Ectodermal cell (in vitro differentiated cells): ENCODE results near the gene NUDCD3.

Experiments
- H3K27ac ChIP-seq: 2 replicates; pipeline ENCODE4 v1.7.0; 2013; ENCODE audit warnings: mild to moderate bottlenecking, low read depth, low read length; ENCODE audit not compliant: insufficient read depth, poor library complexity, severe bottlenecking
- H3K27me3 ChIP-seq: 2 replicates; pipeline ENCODE4 v1.7.0; 2013; ENCODE audit warnings: mild to moderate bottlenecking, low read length; ENCODE audit not compliant: insufficient read depth, control insufficient read depth, poor library complexity, severe bottlenecking
- H3K36me3 ChIP-seq: one replicate; pipeline ENCODE4 v1.7.0; 2013; ENCODE audit warnings: low read length; ENCODE audit not compliant: control insufficient read depth, insufficient read depth
- H3K4me1 ChIP-seq: one replicate; pipeline ENCODE4 v1.7.0; 2013; ENCODE audit warnings: low read length; ENCODE audit not compliant: control insufficient read depth, insufficient read depth
- H3K4me3 ChIP-seq: 2 replicates; pipeline ENCODE4 v1.7.0; 2013; ENCODE audit warnings: low read depth, low read length, control low read depth; ENCODE audit not compliant: insufficient read depth
- H3K9me3 ChIP-seq: 2 replicates; pipeline ENCODE4 v1.7.0; 2013; ENCODE audit warnings: mild to moderate bottlenecking, low read length, moderate library complexity; ENCODE audit not compliant: control insufficient read depth
- WGBS, 2 experiments: methylation state at CpG; one replicate each; pipeline ENCODE4 v1.1.7; 2013; ENCODE audit warnings: missing lambda C conversion rate in 2 of 2; 5-methylcytosine and 5-hydroxymethylcytosine counted together

Gene NUDCD3

GRCh38 chr7:44338600-44338999, 151.9 kb downstream of the NUDCD3 start:
- WGBS, 2 experiments: 94 to 97% methylated on average over 2 of the region's 3 CpGs
- no peaks in the 10 kb centered on the region for H3K4me1 ChIP-seq
- H3K27ac ChIP-seq: no peak overlapping the region

GRCh38 chr7:44336491-44336890, 154.0 kb downstream of the NUDCD3 start:
- Histone ChIP-seq H3K27ac (no peak overlapping the region), H3K4me1 (no peaks in the 10 kb centered on the region), H3K9me3 (no peaks in the 10 kb centered on the region), H3K36me3 (no peaks in the 10 kb centered on the region), H3K27me3 (no peaks in the 10 kb centered on the region), H3K4me3 (no peak overlapping the region)
- WGBS, 2 experiments: 91 to 93% methylated on average over 11 of the region's 11 CpGs

More at GRCh38 chr7:44338600-44338999, 151.9 kb downstream of the NUDCD3 start:
- H3K4me3 ChIP-seq: no peak overlapping the region
- H3K9me3 ChIP-seq: no peaks in the 10 kb centered on the region
- H3K27me3 ChIP-seq: no peaks in the 10 kb centered on the region
- H3K36me3 ChIP-seq: no peaks in the 10 kb centered on the region

GRCh38 chr7:44335184-44335583, 155.3 kb downstream of the NUDCD3 start:
- Histone ChIP-seq H3K9me3 (no peaks in the 10 kb centered on the region), H3K4me3 (no peak overlapping the region), H3K27me3 (no peaks in the 10 kb centered on the region), H3K27ac (no peak overlapping the region), H3K36me3 (no peaks in the 10 kb centered on the region), H3K4me1 (no peaks in the 10 kb centered on the region)
- whole genome bisulfite sequencing, 2 experiments: 90 to 94% methylated on average over 4 of the region's 4 CpGs

DNA sequence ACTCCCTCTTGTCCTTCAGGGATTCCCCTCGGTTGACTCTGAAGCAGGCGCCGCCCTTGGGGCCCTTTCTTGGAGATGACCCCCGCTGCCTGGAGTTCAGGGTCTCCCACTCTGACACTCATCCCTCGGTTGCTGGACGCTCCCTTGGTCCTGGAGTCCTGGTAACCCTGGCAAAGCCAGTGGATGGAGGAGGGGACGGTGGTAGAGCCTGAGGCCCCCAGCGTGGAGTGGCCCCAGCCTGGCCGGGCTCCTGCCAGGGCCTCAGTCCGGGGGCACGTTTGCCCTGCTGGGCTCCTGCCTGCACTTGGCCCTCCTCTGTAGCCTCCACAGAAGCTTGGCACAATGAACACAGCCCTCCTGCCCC, 155.7 kb downstream of the NUDCD3 start:
- H3K27me3 ChIP-seq: no peaks in the 10 kb centered on the region
- no peaks in the 10 kb centered on the region for H3K9me3 ChIP-seq
- H3K4me3 ChIP-seq: no peak overlapping the region
- H3K4me1 ChIP-seq: no peaks in the 10 kb centered on the region
- no peak overlapping the region for H3K27ac ChIP-seq
- no peaks in the 10 kb centered on the region for H3K36me3 ChIP-seq
- 92 to 94% methylated on average over 11 of the region's 11 CpGs for WGBS, 2 experiments

GRCh38 chr7:44333911-44334733, 156.3 kb downstream of the NUDCD3 start:
- Histone ChIP-seq H3K4me1 (no peaks in the 10 kb centered on the region), H3K9me3 (no peaks in the 10 kb centered on the region), H3K36me3 (no peaks in the 10 kb centered on the region), H3K27ac (no peak overlapping the region), H3K27me3 (no peaks in the 10 kb centered on the region), H3K4me3 (no peak overlapping the region)
- 88 to 89% methylated on average over 19 of the region's 19 CpGs for WGBS, 2 experiments

DNA sequence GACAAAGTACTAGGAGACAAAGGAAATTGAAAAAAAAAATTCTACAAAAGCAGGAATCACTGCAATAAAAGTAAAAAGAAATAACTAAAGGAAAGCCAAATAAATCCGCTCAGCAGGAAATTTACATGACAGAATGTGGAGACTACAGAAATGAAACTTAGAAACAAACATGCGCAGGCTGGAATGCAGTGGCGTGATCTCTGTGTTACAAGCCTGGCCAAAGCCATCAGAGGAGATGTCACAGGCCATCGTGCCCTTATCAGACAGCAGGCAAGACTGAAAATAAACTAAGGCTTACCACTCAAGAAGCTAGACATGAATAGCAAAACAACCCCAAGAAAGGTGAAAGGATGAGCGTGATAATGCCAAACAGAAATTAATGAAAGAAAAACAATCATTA, 158.8 kb downstream of the NUDCD3 start:
- Histone ChIP-seq H3K27ac (no peak overlapping the region), H3K9me3 (no peaks in the 10 kb centered on the region)
- WGBS, 2 experiments: 85 to 91% methylated on average over 5 of the region's 5 CpGs

DNA sequence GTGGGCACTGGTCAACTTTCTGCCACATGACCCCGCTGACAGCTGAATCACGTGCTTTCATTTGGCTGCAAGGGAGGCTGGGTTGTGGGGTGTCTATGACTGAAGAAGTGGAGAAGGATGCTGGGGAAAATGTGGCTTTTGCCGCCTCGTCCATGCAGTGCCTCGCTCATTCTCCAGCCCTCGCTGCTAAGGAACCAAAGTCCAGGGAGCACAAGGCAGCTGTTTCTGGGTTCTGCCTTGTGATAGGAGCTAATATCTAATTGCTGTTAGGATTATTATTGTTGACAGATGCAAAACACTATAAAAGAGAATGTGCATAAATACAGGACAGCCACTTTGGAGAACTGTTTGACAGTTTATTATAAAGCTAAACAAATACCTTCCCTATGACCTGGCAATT, 160.1 kb downstream of the NUDCD3 start:
- Histone ChIP-seq H3K4me3 (no peak overlapping the region), H3K4me1 (no peaks in the 10 kb centered on the region), H3K27me3 (peaks cover 29% of the 10 kb centered on the region), H3K9me3 (no peaks in the 10 kb centered on the region), H3K36me3 (no peaks in the 10 kb centered on the region), H3K27ac (no peak overlapping the region)
- WGBS, 2 experiments: 85% methylated on average over 6 of the region's 6 CpGs

More for the DNA sequence above, 158.8 kb downstream of the NUDCD3 start:
- Histone ChIP-seq H3K4me3 (no peak overlapping the region), H3K36me3 (no peaks in the 10 kb centered on the region), H3K4me1 (no peaks in the 10 kb centered on the region), H3K27me3 (peaks cover 17% of the 10 kb centered on the region)

GRCh38 chr7:44329888-44330287, 160.6 kb downstream of the NUDCD3 start:
- Histone ChIP-seq H3K4me1 (no peaks in the 10 kb centered on the region), H3K9me3 (no peaks in the 10 kb centered on the region), H3K27me3 (peaks cover 33% of the 10 kb centered on the region), H3K27ac (no peak overlapping the region), H3K4me3 (no peak overlapping the region), H3K36me3 (no peaks in the 10 kb centered on the region)
- WGBS, 2 experiments: 84 to 91% methylated on average over 3 of the region's 3 CpGs
